SK-N-SH treated with all-trans-retinoic acid at 6 μM for 48 hours (cell line): Measurements from ENCODE around the gene PRX.

Experiments used
- ATAC-seq: fragments of 200-7000 bp; cut with Tn5 transposase; 3 replicates; pipeline ENCODE4 v1.9.1; 2020; ENCODE audit warnings: mild to moderate bottlenecking, moderate library complexity
- ARNTL ChIP-seq: fragments of 450-650 bp; formaldehyde crosslinking; IDR thresholded peaks from 2 replicates; pipeline ENCODE4 v1.5.0; 2020; ENCODE audit warnings: low read depth, mild to moderate bottlenecking, moderate library complexity, borderline replicate concordance
- ESRRG ChIP-seq: fragments of 250-450 bp; sonication (Bioruptor Pico); IDR thresholded peaks from 2 replicates; pipeline ENCODE4 v1.6.1; 2021; ENCODE audit warnings: mild to moderate bottlenecking
- GLIS3 ChIP-seq: fragments of 250-450 bp; sonication (Bioruptor Pico); IDR thresholded peaks from 2 replicates; pipeline ENCODE4 v1.5.0; 2020; ENCODE audit warnings: mild to moderate bottlenecking, moderate library complexity
- ISL1 ChIP-seq: fragments of 250-450 bp; sonication (Bioruptor Pico); IDR thresholded peaks from 2 replicates; pipeline ENCODE4 v2.1.2; 2022; ENCODE audit warnings: mild to moderate bottlenecking, moderate library complexity
- OSR1 ChIP-seq: fragments of 250-450 bp; sonication (Bioruptor Pico); IDR thresholded peaks from 2 replicates; pipeline ENCODE4 v1.8.0; 2022; ENCODE audit warnings: moderate library complexity, mild to moderate bottlenecking, inconsistent platforms
- RARB ChIP-seq: fragments of 250-450 bp; sonication (Bioruptor Pico); IDR thresholded peaks from 2 replicates; pipeline ENCODE4 v1.8.0; 2021; ENCODE audit warnings: mild to moderate bottlenecking, moderate library complexity
- SNAI2 ChIP-seq: fragments of 250-450 bp; sonication (Bioruptor Pico); IDR thresholded peaks from 2 replicates; pipeline ENCODE4 v1.5.0; 2020; ENCODE audit warnings: mild to moderate bottlenecking, moderate library complexity
- TCF4 ChIP-seq: fragments of 250-450 bp; sonication (Bioruptor Pico); IDR thresholded peaks from 2 replicates; pipeline ENCODE4 v1.8.0; 2021; ENCODE audit warnings: mild to moderate bottlenecking, moderate library complexity, borderline replicate concordance
- TOX ChIP-seq: fragments of 250-450 bp; sonication (Bioruptor Pico); IDR thresholded peaks from 2 replicates; pipeline ENCODE4 v1.8.0; 2021; ENCODE audit warnings: mild to moderate bottlenecking, moderate library complexity, borderline replicate concordance
- ZC3H10 ChIP-seq: fragments of 250-450 bp; sonication (Bioruptor Pico); IDR thresholded peaks from 2 replicates; pipeline ENCODE4 v1.5.1; 2021; ENCODE audit warnings: mild to moderate bottlenecking, moderate library complexity
- ZFP3 ChIP-seq: fragments of 250-450 bp; sonication (Bioruptor Pico); IDR thresholded peaks from 2 replicates; pipeline ENCODE4 v1.5.0; 2020; ENCODE audit warnings: mild to moderate bottlenecking, moderate library complexity
- ZFP30 ChIP-seq: fragments of 450-650 bp; formaldehyde crosslinking; IDR thresholded peaks from 2 replicates; pipeline ENCODE4 v1.5.0; 2022; ENCODE audit warnings: mild to moderate bottlenecking, moderate library complexity
- ZNF565 ChIP-seq: fragments of 450-650 bp; formaldehyde crosslinking; conservative IDR thresholded peaks from 2 replicates; pipeline ENCODE4 v1.5.0; 2020; ENCODE audit warnings: low read depth, mild to moderate bottlenecking, moderate library complexity
- ZNF70 ChIP-seq: fragments of 450-650 bp; formaldehyde crosslinking; IDR thresholded peaks from 2 replicates; pipeline ENCODE4 v1.5.0; 2020; ENCODE audit warnings: mild to moderate bottlenecking, moderate library complexity
- ZNF8 ChIP-seq: fragments of 450-650 bp; formaldehyde crosslinking; IDR thresholded peaks from 2 replicates; pipeline ENCODE4 v1.5.0; 2020; ENCODE audit warnings: mild to moderate bottlenecking, moderate library complexity
- TF ChIP-seq, protein P1 (sequence below): fragments of 250-450 bp; sonication (Bioruptor Pico); IDR thresholded peaks from 2 replicates; pipeline ENCODE4 v1.8.0; 2021; ENCODE audit warnings: low read depth, mild to moderate bottlenecking, moderate library complexity, borderline replicate concordance
- TF ChIP-seq, protein P2 (sequence below): fragments of 250-450 bp; sonication (Bioruptor Pico); IDR thresholded peaks from 2 replicates; pipeline ENCODE4 v1.8.0; 2020; ENCODE audit warnings: mild to moderate bottlenecking, moderate library complexity, borderline replicate concordance
- TF ChIP-seq, protein P3 (sequence below): fragments of 250-450 bp; sonication (Bioruptor Pico); IDR thresholded peaks from 2 replicates; pipeline ENCODE4 v1.5.0; 2020; ENCODE audit warnings: mild to moderate bottlenecking, moderate library complexity
- TF ChIP-seq, protein P4 (sequence below): fragments of 250-450 bp; sonication (Bioruptor Pico); IDR thresholded peaks from 2 replicates; pipeline ENCODE4 v1.5.1; 2020; ENCODE audit warnings: low read depth, mild to moderate bottlenecking, moderate library complexity

Gene PRX

DNA sequence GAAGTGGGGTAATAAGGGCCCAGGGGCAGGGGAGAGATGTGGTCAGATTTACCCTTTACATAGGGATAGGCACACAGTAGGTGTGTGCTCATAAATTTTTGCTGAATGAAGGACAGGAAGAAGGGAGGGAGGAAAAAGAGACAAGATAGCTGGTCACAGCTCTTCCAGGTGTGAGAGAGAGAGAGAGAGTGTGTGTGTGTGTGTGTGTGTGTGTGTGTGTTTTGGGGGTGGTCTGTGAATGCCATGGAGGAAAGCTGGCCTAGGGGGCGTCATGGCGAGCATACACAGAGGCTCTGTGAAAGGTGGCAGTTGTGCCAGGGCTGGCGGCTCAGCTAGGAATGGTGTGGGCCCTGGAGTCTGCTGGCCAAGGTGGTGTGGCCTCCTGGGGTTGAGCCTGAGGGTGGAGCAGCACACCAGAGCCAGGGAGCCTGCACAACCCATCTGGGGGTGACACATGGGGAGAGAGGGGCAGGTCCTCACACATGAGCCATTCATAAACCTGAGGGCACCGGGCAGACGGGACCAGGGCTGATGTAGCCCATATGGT, 6.0 kb upstream of the PRX start:
- no peak for TF ChIP-seq GLIS3 (CRISPR knock-in tag)
- no peak for TF ChIP-seq ZFP3 (CRISPR knock-in tag)
- no peak for TF ChIP-seq TOX (CRISPR knock-in tag)
- no peak for TF ChIP-seq SNAI2 (CRISPR knock-in tag)
- no peak for TF ChIP-seq ZNF70 (CRISPR knock-in tag)
- no peak for TF ChIP-seq ZFP30 (CRISPR knock-in tag)
- no peak for TF ChIP-seq RARB (CRISPR knock-in tag)
- TF ChIP-seq ZNF565, result no peak
- no peak for TF ChIP-seq ARNTL (CRISPR knock-in tag)
- TF ChIP-seq ESRRG, result no peak
- no peak for ATAC-seq

DNA sequence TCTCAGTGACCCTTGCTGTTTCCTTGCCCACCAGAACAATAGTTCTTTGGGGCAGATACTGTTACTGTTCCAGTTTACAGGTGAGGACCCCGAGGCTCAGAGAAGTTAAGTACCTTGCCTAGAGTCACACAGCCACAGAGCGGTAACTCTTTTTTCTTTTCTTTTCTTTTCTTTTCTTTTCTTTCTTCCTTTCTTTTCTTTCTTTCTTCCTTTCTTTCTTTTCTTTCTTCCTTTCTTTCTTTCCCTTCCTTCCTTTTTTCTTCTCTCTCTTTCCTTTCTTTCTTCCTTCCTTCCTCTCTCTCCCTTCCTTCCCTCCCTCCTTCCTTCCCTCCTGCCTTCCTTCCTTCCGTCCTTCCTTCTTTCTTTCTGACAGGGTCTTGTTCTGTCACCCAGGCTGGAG, 4.9 kb upstream of the PRX start:
- no peak for ATAC-seq
- TF ChIP-seq ZFP3 (CRISPR knock-in tag), result no peak
- no peak for TF ChIP-seq ZNF8 (CRISPR knock-in tag)
- TF ChIP-seq ZFP30 (CRISPR knock-in tag), result no peak
- TF ChIP-seq TCF4 (CRISPR knock-in tag), result no peak

DNA sequence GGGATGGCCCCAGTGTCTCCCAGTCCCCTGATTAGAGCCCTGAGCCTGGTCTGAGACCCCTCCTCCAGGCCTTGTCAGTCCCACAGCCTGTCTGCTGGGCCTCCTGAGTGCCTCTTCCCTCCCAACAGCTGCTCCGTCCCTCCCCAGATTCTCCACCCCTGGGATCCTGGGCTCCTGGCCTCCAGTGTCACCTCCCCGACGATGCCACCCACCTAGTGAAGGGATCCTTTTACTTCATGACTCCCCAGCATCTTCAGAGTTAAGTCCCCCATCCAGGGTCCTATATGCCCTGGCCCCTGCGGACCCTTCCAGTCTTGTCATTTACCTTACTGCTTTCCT, 4.4 kb upstream of the PRX start:
- TF ChIP-seq, protein P1, sequence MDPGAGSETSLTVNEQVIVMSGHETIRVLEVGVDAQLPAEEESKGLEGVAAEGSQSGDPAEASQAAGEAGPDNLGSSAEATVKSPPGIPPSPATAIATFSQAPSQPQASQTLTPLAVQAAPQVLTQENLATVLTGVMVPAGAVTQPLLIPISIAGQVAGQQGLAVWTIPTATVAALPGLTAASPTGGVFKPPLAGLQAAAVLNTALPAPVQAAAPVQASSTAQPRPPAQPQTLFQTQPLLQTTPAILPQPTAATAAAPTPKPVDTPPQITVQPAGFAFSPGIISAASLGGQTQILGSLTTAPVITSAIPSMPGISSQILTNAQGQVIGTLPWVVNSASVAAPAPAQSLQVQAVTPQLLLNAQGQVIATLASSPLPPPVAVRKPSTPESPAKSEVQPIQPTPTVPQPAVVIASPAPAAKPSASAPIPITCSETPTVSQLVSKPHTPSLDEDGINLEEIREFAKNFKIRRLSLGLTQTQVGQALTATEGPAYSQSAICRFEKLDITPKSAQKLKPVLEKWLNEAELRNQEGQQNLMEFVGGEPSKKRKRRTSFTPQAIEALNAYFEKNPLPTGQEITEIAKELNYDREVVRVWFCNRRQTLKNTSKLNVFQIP (CRISPR knock-in tag), result no peak
- TF ChIP-seq ZC3H10 (CRISPR knock-in tag) (no peak), TOX (CRISPR knock-in tag) (no peak), SNAI2 (CRISPR knock-in tag) (no peak), ESRRG (no peak), OSR1 (CRISPR knock-in tag) (no peak), RARB (CRISPR knock-in tag) (no peak), ZNF565 (no peak), GLIS3 (CRISPR knock-in tag) (no peak), ZNF8 (CRISPR knock-in tag) (no peak)
- TF ChIP-seq, protein P2, sequence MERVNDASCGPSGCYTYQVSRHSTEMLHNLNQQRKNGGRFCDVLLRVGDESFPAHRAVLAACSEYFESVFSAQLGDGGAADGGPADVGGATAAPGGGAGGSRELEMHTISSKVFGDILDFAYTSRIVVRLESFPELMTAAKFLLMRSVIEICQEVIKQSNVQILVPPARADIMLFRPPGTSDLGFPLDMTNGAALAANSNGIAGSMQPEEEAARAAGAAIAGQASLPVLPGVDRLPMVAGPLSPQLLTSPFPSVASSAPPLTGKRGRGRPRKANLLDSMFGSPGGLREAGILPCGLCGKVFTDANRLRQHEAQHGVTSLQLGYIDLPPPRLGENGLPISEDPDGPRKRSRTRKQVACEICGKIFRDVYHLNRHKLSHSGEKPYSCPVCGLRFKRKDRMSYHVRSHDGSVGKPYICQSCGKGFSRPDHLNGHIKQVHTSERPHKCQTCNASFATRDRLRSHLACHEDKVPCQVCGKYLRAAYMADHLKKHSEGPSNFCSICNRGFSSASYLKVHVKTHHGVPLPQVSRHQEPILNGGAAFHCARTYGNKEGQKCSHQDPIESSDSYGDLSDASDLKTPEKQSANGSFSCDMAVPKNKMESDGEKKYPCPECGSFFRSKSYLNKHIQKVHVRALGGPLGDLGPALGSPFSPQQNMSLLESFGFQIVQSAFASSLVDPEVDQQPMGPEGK (CRISPR knock-in tag), result no peak

DNA sequence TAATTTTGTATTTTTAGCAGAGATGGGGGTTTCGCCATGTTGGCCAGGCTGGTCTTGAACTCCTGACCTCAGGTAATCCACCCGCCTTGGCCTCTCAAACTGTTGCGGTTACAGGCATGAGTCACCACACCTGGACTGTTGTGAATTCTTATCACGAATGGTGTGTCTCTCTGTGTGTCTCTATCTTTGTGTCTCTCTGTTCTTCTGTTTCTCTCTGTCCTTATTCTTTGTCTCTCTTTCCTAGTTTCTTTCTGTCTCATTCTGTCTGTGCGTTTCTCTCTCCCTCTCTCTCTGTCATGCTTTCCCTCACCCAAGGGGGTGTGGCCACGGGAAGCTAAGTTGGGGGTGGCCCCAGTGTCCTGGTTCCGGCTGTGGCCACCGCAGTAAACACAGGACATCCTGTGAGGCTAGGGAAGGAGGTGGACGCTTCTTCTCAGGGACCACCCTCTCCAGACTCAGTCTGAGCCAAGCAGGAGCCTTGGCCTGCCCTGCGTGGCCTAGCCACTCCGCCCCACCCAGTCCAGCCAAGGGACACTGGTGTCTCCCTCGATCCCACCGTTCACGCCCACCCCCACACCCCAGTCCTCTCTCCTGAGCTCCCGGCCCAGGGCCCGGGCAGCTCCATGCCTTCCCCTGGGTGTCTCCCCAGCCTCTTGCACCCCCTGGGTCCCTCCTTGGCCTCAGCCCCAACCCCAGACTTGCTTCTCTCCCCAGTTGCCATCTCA, 3.9 kb upstream of the PRX start:
- no peak for ATAC-seq
- TF ChIP-seq, protein P1 (CRISPR knock-in tag), result no peak

More for the DNA sequence above, 4.4 kb upstream of the PRX start:
- no peak for ATAC-seq

DNA sequence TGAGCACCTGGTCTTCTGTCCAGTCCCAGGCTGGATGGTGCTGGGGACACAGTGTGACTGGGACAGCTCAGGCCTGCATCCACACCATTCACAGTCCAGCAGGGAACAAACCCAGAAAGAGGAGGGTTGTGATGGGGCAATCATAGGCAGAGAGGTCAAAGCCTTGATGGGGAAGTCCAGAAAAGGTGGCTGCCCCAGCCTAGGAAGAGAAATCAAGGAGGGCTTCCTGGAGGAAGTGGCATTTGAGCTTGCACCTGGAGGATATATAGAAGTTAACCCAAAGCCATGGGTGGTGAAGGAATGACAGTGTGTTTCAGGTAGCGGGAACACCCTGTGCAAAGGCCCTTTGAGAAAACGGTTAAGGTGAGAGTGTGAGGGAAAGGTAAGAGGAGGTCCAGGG, 2.6 kb upstream of the PRX start:
- ATAC-seq, result no peak
- TF ChIP-seq ISL1 (CRISPR knock-in tag) (no peak), ESRRG (no peak), OSR1 (CRISPR knock-in tag) (no peak), RARB (CRISPR knock-in tag) (no peak)
- TF ChIP-seq, protein P3, sequence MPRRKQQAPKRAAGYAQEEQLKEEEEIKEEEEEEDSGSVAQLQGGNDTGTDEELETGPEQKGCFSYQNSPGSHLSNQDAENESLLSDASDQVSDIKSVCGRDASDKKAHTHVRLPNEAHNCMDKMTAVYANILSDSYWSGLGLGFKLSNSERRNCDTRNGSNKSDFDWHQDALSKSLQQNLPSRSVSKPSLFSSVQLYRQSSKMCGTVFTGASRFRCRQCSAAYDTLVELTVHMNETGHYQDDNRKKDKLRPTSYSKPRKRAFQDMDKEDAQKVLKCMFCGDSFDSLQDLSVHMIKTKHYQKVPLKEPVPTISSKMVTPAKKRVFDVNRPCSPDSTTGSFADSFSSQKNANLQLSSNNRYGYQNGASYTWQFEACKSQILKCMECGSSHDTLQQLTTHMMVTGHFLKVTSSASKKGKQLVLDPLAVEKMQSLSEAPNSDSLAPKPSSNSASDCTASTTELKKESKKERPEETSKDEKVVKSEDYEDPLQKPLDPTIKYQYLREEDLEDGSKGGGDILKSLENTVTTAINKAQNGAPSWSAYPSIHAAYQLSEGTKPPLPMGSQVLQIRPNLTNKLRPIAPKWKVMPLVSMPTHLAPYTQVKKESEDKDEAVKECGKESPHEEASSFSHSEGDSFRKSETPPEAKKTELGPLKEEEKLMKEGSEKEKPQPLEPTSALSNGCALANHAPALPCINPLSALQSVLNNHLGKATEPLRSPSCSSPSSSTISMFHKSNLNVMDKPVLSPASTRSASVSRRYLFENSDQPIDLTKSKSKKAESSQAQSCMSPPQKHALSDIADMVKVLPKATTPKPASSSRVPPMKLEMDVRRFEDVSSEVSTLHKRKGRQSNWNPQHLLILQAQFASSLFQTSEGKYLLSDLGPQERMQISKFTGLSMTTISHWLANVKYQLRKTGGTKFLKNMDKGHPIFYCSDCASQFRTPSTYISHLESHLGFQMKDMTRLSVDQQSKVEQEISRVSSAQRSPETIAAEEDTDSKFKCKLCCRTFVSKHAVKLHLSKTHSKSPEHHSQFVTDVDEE (CRISPR knock-in tag), result no peak
- TF ChIP-seq, protein P4, sequence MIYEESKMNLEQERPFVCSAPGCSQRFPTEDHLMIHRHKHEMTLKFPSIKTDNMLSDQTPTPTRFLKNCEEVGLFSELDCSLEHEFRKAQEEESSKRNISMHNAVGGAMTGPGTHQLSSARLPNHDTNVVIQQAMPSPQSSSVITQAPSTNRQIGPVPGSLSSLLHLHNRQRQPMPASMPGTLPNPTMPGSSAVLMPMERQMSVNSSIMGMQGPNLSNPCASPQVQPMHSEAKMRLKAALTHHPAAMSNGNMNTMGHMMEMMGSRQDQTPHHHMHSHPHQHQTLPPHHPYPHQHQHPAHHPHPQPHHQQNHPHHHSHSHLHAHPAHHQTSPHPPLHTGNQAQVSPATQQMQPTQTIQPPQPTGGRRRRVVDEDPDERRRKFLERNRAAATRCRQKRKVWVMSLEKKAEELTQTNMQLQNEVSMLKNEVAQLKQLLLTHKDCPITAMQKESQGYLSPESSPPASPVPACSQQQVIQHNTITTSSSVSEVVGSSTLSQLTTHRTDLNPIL (CRISPR knock-in tag), result no peak
